ENCODE data around the gene PPP2R3C.

DNA sequence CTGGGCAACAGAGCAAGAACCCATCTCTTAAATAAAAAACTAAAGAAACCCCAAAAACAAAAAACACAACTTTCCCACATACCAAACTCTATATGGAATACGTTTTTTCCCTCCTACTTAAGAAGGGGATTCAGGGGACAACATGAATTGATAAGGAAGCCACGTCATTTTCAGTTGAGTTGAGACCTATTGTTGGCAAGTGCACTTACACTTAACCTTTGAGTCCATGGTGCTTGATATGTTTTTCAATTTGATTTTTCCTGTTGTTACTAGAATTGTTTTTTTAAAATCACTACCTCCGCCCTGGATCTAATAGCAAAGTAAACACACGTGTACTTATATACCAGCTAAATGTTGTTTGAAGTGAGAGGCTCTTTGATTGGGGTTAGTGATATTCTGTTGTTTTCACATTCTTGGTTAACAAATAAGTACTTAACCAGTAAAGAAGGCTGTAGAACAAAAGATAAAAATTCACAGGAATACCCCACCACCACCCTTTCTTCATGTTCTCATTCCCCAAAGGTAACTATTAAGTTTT lies 73.7 kb downstream of the PPP2R3C start:
- TF ChIP-seq, protein P1, sequence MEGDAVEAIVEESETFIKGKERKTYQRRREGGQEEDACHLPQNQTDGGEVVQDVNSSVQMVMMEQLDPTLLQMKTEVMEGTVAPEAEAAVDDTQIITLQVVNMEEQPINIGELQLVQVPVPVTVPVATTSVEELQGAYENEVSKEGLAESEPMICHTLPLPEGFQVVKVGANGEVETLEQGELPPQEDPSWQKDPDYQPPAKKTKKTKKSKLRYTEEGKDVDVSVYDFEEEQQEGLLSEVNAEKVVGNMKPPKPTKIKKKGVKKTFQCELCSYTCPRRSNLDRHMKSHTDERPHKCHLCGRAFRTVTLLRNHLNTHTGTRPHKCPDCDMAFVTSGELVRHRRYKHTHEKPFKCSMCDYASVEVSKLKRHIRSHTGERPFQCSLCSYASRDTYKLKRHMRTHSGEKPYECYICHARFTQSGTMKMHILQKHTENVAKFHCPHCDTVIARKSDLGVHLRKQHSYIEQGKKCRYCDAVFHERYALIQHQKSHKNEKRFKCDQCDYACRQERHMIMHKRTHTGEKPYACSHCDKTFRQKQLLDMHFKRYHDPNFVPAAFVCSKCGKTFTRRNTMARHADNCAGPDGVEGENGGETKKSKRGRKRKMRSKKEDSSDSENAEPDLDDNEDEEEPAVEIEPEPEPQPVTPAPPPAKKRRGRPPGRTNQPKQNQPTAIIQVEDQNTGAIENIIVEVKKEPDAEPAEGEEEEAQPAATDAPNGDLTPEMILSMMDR (conservative IDR thresholded peaks at IDR 0.05): no peak
- TF ChIP-seq EZH2 (IDR thresholded peaks at IDR 0.05; ENCODE audit: low read depth): no peak

All from PC-9 (cell line).